T-helper 9 cell (primary cell): Measurements from ENCODE around the gene METTL8.

Source experiments
- DNase-seq: peaks from one replicate; pipeline ENCODE4 v3.0.0-alpha.2; 2020

METTL8 gene

GRCh38 chr2:171309455-171310286, 124.1 kb downstream of the METTL8 start:
- DNase-seq, result no peak

DNA sequence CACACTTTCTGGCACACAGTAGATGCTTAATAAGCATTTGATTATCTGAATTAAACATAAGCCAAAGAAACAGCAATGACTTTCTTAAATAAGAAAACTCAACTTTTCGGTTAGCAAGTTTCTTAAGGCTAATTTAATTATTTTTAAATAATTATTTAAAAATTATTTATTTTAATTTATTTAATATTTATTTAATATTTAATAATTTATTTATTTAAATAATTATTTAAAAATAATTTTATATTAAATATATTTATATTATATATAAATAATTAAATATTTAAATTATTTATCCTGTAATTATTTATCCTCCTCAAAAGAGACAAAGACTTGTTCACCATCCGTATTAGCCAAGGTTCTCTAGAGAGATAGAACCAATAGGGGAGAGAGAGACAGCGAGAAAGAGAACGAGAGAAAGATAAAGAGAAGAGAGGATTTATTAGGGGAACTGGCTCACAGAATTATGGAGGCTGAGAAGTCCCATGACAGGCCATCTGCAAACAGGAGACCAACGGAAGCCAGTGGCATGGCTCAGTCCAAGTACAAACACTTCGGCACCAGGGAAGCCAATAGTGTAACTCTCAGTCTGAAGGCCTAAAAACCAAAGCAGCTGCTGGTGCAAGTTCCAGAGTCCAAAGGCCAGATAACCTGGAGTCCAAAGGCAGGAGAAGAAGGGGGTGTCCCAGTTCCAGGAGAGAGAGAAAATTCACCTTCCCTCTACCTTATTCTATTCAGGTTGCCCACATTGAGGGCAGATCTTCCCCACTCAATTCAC, 125.3 kb downstream of the METTL8 start:
- DNase-seq, result no peak

GRCh38 chr2:171307560-171307959, 126.2 kb downstream of the METTL8 start:
- no peak for DNase-seq

DNA sequence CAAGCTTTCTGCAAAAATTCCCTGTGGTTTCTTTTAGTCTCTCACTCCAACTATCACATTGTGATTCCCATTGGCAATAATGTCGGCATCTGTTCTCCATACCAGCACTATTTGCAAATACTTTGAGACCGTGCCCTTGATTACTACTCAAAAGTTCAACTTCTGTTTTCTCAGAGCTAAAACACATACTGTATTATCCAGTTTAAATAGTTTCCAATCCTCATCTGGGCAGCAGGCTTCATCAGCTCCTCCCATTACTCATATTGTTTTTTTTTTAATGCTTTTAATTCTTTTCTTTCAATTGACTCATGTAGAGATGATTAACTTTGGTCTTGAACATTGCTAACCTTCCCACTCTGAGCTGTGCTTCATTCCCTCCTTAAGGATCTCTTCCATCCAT, 135.8 kb downstream of the METTL8 start:
- no peak for DNase-seq

DNA sequence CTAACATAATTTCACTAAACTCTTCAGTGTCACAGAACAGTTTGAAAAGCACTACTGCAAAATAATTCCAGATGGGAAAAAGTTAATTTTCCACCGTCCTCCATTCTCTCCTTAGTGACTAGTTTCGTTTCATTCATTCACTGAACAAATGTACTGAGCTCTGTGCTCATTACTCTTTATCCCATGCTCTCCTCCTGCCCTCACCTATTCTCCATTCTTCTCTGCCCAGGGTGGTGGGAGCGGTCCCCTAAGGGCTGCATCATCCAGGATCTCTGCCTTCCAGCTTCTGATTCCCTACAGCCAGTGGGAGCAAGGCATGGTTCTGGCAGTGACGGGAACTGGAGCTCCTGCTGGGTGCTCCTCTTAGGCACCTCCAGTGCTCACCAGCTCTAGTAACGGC, 139.2 kb downstream of the METTL8 start:
- DNase-seq, result no peak

GRCh38 chr2:171293661-171294060, 140.1 kb downstream of the METTL8 start:
- no peak for DNase-seq

DNA sequence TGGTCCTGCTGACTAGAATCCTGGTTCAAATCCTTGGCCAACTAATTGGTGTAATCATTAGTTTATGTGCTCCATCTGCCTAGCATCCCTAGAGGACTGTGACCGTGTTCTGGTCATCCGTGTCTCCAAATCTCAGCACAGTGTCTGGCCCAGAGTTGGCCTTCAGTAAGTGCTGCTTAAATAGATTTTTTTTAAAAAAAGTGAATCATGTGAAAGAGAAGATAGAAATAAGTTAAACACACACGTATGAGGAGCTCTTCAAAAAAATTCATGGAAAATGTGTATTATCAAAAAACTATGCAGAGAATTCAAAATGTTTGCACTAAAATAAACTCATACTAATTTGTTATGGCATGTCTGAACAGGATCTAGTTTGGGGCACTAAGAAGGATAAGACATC, 143.8 kb downstream of the METTL8 start:
- DNase-seq, result no peak

GRCh38 chr2:171289316-171289715, 144.5 kb downstream of the METTL8 start:
- no peak for DNase-seq

- no peak for DNase-seq
These were observed 146.2 kb downstream of the METTL8 start for GRCh38 chr2:171287611-171288010.

- DNase-seq, result no peak
These were observed 146.7 kb downstream of the METTL8 start for GRCh38 chr2:171287036-171287571.

DNA sequence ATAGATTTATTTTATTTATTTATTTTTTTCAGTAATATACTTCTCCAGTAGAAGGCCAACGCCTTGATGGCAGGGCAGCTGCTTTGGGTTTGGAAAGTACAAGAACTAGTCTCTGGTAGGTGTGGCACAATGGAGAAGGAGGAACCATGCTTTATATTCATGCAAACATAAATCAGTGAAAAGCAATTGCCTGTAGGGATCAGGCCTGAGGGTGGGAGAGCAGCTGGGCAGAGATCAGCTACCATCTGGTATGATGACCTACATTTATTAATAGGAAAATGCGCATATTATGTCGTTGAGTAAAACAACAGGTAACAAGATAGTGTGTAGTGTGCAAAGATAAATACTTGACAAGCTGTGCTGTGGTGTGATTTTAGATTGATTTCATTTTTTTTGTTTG, 152.7 kb downstream of the METTL8 start:
- no peak for DNase-seq

DNA sequence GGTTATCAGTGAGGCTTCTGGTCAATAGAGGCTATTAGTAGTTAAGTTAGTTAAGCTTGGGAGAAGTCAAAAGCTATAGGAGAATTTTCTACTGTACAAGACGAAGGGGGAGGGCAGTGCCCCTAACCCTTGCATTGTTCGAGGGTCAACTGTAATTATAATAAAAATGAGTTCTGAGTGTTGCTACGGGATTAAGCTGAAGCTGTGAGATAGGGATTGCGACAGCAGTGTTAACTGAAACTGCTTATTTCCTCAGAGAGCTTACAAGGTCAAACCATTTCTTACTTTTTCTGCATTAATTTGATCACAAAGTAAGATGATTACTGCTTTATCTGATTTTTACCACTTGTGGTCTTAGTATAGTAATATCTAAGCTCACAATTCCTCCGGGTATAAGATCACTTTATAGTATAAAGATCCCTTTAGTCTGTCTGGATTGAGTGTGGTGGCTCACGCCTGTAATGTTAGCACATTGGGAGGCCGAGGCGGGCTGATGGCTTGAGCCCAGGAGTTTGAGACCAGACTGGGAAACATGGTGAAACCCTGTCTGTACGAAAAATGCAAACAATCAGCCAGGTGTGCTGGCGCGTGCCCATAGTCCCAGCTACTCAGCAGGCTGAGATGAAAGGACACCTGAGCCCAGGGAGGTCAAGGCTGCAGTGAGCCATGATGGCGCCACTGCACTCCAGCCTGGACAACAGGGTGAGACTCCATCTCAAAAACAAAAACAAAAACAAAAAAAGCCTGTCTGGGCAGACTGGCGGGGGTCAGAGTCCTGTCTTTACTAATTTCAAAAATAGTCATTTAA, 153.6 kb downstream of the METTL8 start:
- no peak for DNase-seq

DNA sequence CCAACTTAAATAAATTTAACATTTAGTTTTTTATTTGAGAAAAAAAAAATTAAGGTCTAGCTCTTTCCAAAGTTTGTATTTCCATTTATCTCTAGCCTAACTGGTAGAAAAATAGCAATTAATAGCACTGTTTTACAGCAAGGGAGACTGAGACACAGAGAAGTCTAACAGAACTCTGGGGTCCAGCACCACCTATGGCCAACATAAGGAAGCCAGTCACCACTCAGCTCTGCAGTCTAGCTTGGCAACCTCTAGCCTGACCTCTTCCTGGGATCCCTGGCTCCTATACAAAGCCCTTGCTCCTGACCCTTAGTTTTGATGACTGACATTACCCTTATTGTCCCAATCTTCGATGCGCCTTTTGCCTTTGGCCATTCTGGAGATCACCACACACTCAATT, 159.0 kb downstream of the METTL8 start:
- no peak for DNase-seq

DNA sequence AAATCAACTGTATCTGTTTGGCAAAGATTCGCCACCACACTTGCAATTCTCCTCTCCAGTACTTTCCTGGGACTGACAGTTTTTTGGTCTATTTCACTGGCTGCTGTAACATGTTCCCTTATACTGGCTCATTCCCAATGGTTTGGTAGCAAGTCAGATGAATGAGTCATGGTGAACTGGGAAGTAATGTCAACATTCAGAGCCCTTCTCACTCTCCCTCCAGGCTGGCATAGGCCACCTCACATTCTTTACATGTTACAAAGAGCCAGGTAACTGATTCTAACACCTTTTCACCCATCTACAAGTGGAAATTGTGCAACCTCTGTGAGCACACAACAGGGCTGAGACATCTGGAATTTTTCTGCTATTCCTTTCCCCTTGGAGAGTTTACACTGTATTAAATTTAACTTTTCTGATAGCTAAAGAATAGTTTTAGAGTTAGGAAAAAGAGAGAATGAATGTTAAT, 161.8 kb downstream of the METTL8 start:
- DNase-seq, result no peak

DNA sequence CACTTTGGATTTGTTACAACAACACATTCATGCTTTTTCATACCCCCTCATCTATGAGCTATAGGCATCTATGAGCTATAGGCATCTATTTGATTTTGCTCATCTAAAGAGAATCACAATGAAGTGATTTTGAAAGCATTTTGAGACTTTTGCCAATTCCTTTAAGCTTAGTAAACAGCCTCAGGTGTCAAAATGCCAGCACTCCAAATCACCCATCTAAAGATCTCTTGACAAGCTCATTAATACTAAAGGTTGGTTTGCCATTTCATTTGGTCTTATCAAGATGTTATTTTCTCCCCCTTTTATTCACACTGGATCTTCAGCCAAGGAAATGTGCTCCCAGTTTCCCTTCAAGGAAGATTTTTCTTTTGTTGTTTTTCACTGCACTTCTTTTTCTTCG, 162.4 kb downstream of the METTL8 start:
- DNase-seq, result no peak

DNA sequence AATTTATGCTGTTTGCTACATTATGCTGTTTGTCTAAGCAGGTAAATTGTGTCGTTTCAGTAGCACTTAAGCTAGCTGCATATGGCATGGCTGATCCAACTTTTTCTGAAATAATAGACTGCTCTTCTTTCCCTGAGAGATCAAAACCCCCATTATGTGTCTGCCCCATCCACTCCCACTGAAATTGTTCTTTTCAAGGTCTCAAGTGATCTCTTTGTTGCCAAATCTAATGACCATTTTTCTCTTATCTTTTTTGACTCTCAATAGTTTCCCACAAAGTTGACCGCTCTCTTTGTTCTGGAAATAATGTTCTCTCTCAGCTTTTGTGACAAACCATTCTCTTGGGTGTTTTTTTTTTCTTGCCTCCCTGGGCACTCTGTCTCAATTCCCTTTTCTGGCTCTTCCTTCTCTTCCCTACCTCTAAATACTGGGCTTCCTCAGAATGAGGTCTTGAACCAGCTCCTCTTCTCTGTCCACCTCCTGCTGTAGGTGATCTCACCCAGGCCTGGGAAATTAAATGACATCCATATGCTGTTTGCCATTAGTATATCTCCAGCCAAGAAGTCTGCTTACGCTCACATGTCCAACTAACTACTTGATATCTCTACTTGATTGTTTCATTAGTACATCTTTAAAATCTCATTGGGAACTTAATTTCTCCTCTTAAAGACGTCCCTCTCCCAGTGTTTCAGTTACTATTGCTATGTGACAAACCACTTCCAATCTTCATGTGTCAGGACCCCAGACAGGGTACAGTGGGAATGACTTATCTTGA, 165.7 kb downstream of the METTL8 start:
- DNase-seq, result no peak
